ENCODE results near the gene WDR36.

DNA sequence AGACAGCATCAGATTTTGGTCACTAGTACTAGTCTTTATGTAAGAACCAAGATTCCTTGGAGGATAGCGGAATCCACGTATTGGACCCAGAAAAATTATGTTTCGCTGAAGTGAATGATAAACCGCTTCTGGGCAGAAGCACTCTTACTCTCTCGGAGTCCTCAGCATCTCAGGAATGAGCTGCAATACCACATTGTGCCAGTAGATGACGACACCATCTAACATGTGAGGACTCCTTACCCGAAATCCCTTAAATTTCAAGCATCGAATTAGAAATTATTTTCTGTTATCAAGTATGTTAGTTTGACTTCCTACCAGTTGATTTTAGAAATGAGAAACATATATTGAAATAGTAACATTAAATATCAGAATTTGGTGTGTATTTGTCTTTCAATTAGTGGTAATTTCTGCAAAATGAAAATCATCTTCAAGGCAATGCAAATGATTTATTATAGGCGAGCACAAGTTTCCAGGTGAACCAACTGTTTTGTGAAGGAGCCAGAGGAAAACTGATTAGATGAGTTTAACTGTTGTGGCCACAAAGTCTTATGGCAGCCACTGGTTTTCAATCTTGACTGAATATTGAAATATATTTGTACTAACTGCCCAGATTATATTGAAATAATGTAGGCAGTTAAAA is 66.1 kb downstream of the WDR36 start:
- no peak for TF ChIP-seq POLR2A (IDR thresholded peaks at IDR 0.05)
- TF ChIP-seq, protein P1, sequence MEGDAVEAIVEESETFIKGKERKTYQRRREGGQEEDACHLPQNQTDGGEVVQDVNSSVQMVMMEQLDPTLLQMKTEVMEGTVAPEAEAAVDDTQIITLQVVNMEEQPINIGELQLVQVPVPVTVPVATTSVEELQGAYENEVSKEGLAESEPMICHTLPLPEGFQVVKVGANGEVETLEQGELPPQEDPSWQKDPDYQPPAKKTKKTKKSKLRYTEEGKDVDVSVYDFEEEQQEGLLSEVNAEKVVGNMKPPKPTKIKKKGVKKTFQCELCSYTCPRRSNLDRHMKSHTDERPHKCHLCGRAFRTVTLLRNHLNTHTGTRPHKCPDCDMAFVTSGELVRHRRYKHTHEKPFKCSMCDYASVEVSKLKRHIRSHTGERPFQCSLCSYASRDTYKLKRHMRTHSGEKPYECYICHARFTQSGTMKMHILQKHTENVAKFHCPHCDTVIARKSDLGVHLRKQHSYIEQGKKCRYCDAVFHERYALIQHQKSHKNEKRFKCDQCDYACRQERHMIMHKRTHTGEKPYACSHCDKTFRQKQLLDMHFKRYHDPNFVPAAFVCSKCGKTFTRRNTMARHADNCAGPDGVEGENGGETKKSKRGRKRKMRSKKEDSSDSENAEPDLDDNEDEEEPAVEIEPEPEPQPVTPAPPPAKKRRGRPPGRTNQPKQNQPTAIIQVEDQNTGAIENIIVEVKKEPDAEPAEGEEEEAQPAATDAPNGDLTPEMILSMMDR (IDR thresholded peaks at IDR 0.05), result peak; percentile 85 to 99 (median 96)

All from body of pancreas (tissue), 4 donors.